Keratinocyte (primary cell): ENCODE results near the gene ZNF302. TPM values are rescaled to one million over a fixed set of nuclear protein-coding genes. Genes with fewer than 3 reads are reported as not detected.

Experiments
- DNase-seq: peaks from one replicate; pipeline ENCODE4 v3.0.0-alpha.2; 2011; ENCODE audit warnings: low read depth, missing footprints, low spot score
- FAIRE-seq: peaks from 2 replicates; lab custom pipeline; 2011; peaks lifted over from hg19 to GRCh38; lab: Jason Lieb, UNC
- H2AFZ ChIP-seq: 2 replicates; pipeline ENCODE4 v1.6.0; 2012; ENCODE audit warnings: low read length, control low read depth, inconsistent platforms; ENCODE audit not compliant: control insufficient read depth
- H3K27ac ChIP-seq: 2 replicates; pipeline ENCODE4 v1.5.1; 2011; ENCODE audit warnings: low read length; ENCODE audit not compliant: control insufficient read depth, insufficient read depth
- H3K27me3 ChIP-seq: 3 replicates; pipeline ENCODE4 v1.6.0; 2011; ENCODE audit warnings: low read length; ENCODE audit not compliant: control insufficient read depth, insufficient read depth; ENCODE audit errors: extremely low read depth
- H3K36me3 ChIP-seq, 2 experiments: 2 replicates in 1 of 2; 3 replicates in 1 of 2; pipeline ENCODE4 v1.5.1; 2011; ENCODE audit warnings: low read length in 2 of 2, mild to moderate bottlenecking in 1 of 2; ENCODE audit not compliant: control insufficient read depth in 2 of 2, insufficient read depth in 2 of 2; ENCODE audit errors: extremely low read depth in 1 of 2
- H3K4me1 ChIP-seq: 3 replicates; pipeline ENCODE4 v1.5.1; 2011; ENCODE audit warnings: low read length; ENCODE audit not compliant: control insufficient read depth, insufficient read depth; ENCODE audit errors: extremely low read depth
- H3K4me2 ChIP-seq: 3 replicates; pipeline ENCODE4 v1.6.0; 2011; ENCODE audit warnings: low read depth, low read length; ENCODE audit not compliant: control insufficient read depth, insufficient read depth; ENCODE audit errors: extremely low read depth
- H3K4me3 ChIP-seq, 3 experiments: fragments of 200-600 bp in 1 of 3; sonication (generic) in 1 of 3; 2 replicates in 2 of 3; 3 replicates in 1 of 3; pipeline ENCODE4 v1.5.1; 2011 to 2016; ENCODE audit warnings: low read length in 3 of 3, mild to moderate bottlenecking in 3 of 3, control low read depth in 2 of 3, inconsistent platforms in 1 of 3, low read depth in 1 of 3, mixed read lengths in 1 of 3, mixed run types in 1 of 3, moderate library complexity in 1 of 3; ENCODE audit not compliant: control insufficient read depth in 2 of 3, insufficient read depth in 2 of 3; ENCODE audit errors: extremely low read depth in 1 of 3
- H3K79me2 ChIP-seq: 2 replicates; pipeline ENCODE4 v1.6.0; 2012; ENCODE audit warnings: low read length; ENCODE audit not compliant: control insufficient read depth, insufficient read depth
- H3K9ac ChIP-seq: 3 replicates; pipeline ENCODE4 v1.6.0; 2011; ENCODE audit warnings: low read length; ENCODE audit not compliant: control insufficient read depth, insufficient read depth; ENCODE audit errors: extremely low read depth
- H3K9me1 ChIP-seq: 3 replicates; pipeline ENCODE4 v1.6.0; 2011; ENCODE audit warnings: low read length; ENCODE audit not compliant: control insufficient read depth, insufficient read depth; ENCODE audit errors: extremely low read depth
- H3K9me3 ChIP-seq: 2 replicates; pipeline ENCODE4 v1.5.1; 2012; ENCODE audit warnings: low read depth, low read length; ENCODE audit not compliant: control insufficient read depth
- H4K20me1 ChIP-seq: 3 replicates; pipeline ENCODE4 v1.6.0; 2011; ENCODE audit warnings: low read length; ENCODE audit not compliant: control insufficient read depth, insufficient read depth; ENCODE audit errors: extremely low read depth
- CTCF ChIP-seq, 3 experiments: IDR thresholded peaks in 1 of 3; conservative IDR thresholded peaks in 1 of 3; optimal IDR thresholded peaks in 1 of 3; 2 replicates in 2 of 3; 3 replicates in 1 of 3; pipeline versions ENCODE3 to v1.5.1; 2011; ENCODE audit warnings: low read length in 3 of 3, mild to moderate bottlenecking in 3 of 3, moderate library complexity in 2 of 3, control low read depth in 1 of 3, inconsistent platforms in 1 of 3; ENCODE audit not compliant: insufficient read depth in 2 of 3; ENCODE audit errors: extremely low read depth in 1 of 3
- EZH2 ChIP-seq: IDR thresholded peaks from one replicate; pipeline ENCODE4 v1.6.1; 2012; ENCODE audit warnings: inconsistent platforms, mild to moderate bottlenecking, low read length, moderate library complexity
- dilution Hi-C: fragments of 300-500 bp; cut with MboI; formaldehyde crosslinking; loops from one replicate; pipeline ENCODE4 v1.7.0; 2020; ENCODE audit warnings: low sequenced_read_pairs; ENCODE audit not compliant: extremely low pct_ligation_motif_present
- polyA plus RNA-seq, 5 experiments: library from polyadenylated mRNA; depleted of rRNA in 3 of 5; stranded (reverse) in 3 of 5; stranded (forward) in 1 of 5; unstranded in 1 of 5; fragments of >200 nt; gene quantifications; 1 replicate in 1 of 5; 2 replicates in 3 of 5; 3 replicates in 1 of 5; pipeline versions ENCODE4 v1.2.1 to v1.2.3, GENCODE V29; 2011 to 2012; ENCODE audit warnings: missing spikeins in 2 of 5, low read depth in 1 of 5, low replicate concordance in 1 of 5

ZNF302 gene
- polyA plus RNA-seq, 1 donor (not counting 4 experiments of a cell fraction or from before 2014, with no cell fraction given) = 14.1 TPM

DNA sequence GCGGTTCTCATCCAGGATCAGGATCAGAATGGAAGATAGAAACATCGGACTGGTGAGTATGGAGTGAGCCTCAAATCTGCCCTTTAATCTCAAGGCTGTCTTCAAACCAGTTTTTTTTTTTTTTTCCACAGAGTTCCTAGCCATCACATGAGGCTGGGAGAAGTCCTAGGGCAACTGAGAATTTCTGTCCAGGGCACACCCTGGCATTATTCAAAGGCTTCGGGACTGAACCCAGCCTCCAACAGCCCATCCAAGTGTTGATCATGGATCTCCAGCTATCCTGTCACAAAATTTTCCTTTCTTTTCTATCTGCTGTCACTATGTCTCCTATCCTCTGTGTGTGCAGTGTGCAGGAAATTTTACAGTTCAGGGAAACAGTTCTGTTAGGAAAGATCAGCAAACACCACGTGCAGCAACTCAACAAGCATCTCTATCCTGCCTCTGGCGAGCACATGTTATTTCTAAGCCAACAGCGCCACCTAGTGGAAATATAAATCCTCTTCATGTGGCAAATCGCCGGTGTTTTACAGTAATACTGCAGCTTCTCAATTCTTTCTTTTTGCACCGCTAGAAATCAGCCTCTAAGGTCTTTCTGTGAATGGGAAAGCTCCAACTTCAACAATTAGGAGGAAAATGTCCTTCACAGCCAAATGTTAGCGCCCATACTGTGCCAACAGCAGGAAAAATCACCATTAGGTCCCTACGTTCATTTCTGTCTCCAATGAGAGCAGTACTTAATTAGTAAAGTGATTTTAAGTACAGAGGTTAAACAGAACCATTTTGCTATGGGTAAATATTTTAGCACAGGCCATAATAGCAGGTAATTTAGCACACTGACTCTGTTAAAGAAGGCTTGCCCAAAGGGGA lies 35.1 kb downstream of the ZNF302 start:
- dilution Hi-C loops = no loop called here
- H3K4me1 ChIP-seq = no peaks in the 10 kb centered on the region
- FAIRE-seq (peak; percentile 61), DNase-seq (no peak)
- no peaks in the 10 kb centered on the region for H4K20me1 ChIP-seq
- H3K9me1 ChIP-seq = no peaks in the 10 kb centered on the region
- no peaks in the 10 kb centered on the region for H3K36me3 ChIP-seq
- no peak overlapping the region for H3K9ac ChIP-seq
- H3K79me2 ChIP-seq = no peaks in the 10 kb centered on the region
- H3K27me3 ChIP-seq = no peaks in the 10 kb centered on the region
- peaks cover 4% of the 10 kb centered on the region for H3K9me3 ChIP-seq
- H2AFZ ChIP-seq = no peak overlapping the region
- no peak overlapping the region for H3K27ac ChIP-seq
- TF ChIP-seq EZH2 = no peak
- TF ChIP-seq CTCF (optimal IDR thresholded peaks at IDR 0.05 in 1 of 3, IDR thresholded peaks at IDR 0.05 in 1 of 3, conservative IDR thresholded peaks at IDR 0.05 in 1 of 3; ENCODE audit: extremely low read depth in 1 of 3, insufficient read depth in 2 of 3, low read length in 3 of 3) = peak; percentile 35 to 74 (median 52)
- no peak overlapping the region for H3K4me2 ChIP-seq
- no peak overlapping the region for H3K4me3 ChIP-seq

- FAIRE-seq (no peak), DNase-seq (no peak)
- no peaks in the 10 kb centered on the region for H4K20me1 ChIP-seq
- H3K9me1 ChIP-seq = no peaks in the 10 kb centered on the region
- no peak overlapping the region for H3K4me3 ChIP-seq
- H3K9me3 ChIP-seq = peaks cover 4% of the 10 kb centered on the region
- H3K9ac ChIP-seq = no peak overlapping the region
- TF ChIP-seq CTCF (optimal IDR thresholded peaks at IDR 0.05 in 1 of 3, IDR thresholded peaks at IDR 0.05 in 1 of 3, conservative IDR thresholded peaks at IDR 0.05 in 1 of 3; ENCODE audit: extremely low read depth in 1 of 3, insufficient read depth in 2 of 3, low read length in 3 of 3) (no peak), EZH2 (no peak)
- no peaks in the 10 kb centered on the region for H3K4me1 ChIP-seq
- no peaks in the 10 kb centered on the region for H3K27me3 ChIP-seq
- no peak overlapping the region for H3K4me2 ChIP-seq
- no peak overlapping the region for H2AFZ ChIP-seq
- H3K27ac ChIP-seq = no peak overlapping the region
- no peaks in the 10 kb centered on the region for H3K79me2 ChIP-seq
- no peaks in the 10 kb centered on the region for H3K36me3 ChIP-seq
- dilution Hi-C loops = no loop called here
Observed at GRCh38 chr19:34713262-34713637, 35.8 kb downstream of the ZNF302 start.
